Activated effector memory CD4-positive, alpha-beta T cell treated with anti-CD3 and anti-CD28 coated beads, Interleukin-2, amount 50 U/mL, for 16 hours (primary cell): ENCODE measurements around the gene BCL6.

Experiments used
- DNase-seq: peaks from one replicate; pipeline ENCODE4 v3.0.0-alpha.2; 2020

The BCL6 gene

DNA sequence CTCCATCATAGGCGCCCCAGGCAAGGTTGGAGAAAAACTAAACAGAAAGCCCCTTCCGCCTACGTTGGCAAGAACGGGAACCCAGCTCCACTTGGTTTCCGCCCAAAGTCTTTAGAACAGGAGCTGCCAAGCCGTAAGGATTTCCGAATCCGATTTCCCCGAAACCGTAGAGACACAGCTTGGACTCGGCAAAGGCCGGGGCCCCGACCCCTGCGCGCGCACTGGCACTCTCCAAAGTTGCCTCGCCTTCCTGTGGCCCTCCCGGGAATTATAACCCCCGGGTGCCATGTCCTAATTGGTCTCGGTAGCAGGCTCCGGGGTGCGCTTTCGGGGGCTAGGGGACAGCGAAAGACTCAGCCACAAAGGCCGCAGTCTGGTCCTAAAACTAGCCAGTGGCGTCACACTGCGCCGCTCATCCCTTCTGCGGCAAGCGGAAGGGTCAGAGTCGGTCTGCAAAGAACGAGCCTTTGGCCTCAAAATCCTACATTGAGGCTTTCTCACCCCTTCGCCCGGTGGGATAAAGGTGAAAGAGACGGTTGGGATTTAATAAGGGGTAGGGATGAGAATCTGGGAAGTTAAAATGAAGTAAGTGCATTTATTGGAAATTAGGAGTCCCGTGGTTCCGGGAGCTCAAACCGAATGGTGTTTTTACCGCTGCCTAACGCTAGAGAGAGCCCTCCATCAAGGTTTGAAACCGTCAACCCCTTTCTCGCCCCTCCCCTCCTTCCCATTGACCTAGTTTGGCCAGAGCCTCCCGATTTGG is 6.8 kb downstream of the BCL6 start:
- DNase-seq = peak; percentile 87

- no peak for DNase-seq
Observed at GRCh38 chr3:187738071-187738330, 7.3 kb downstream of the BCL6 start.

GRCh38 chr3:187737368-187738070 is 7.7 kb downstream of the BCL6 start:
- peak; percentile 86 for DNase-seq

DNA sequence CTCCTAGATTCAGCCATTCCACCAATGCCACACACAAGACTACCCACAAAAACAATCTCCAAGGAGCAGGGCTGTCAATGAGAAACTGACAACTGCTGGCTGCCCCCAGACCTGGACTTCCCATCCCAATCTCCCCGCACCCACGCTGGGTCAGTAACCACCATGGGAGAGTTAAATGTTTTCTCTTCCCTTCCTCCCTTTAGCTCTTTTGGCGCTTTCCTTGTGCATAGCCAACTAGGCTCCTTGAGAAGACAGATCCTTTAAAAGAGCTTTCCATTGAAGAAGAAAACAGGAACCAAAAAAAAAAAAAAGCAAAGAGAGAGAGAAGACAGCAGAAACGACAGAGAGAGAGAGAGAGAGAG is 8.3 kb downstream of the BCL6 start:
- no peak for DNase-seq

DNA sequence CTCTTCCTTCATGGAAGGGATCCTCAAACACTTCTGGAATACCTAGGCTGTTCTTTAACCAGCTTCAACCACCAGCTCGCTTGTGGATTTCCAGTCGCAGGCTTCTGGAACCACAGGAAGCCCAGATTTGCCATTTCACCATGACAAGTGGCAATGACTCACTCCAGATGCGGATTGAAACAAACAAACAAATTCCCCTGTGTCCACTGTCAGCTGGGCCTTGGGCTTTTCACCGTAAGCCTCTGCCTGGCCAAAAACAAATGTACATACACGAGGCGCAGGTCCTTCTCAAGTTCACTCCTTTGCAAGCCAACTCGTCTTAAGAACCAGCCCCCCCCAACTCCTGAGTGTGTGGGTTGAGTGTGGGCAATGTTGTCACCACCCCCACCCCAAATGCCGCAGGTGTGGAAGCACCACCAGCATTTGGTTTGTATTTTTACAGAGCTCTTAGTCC is 8.8 kb downstream of the BCL6 start:
- DNase-seq = no peak

GRCh38 chr3:187735837-187736236 is 9.4 kb downstream of the BCL6 start:
- DNase-seq = no peak

DNA sequence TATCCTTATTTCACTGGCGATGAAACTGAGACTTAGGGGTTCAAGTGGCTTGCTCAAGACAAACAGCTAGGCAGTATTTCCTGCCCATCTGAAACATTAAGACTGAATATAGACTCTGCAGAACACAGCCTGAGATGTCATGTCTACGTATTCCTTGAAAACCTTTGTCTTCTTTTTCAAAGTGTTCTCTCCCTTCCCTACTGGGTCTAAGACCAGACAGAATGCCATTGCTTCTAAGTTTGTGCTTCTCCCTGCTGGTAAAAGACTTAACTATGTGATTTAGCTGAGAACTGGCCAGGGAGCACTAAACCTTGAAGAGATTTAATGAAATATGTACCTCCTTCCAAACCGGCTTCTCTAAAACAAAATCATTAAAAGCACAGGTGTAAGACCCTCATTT is 9.9 kb downstream of the BCL6 start:
- DNase-seq = no peak

DNA sequence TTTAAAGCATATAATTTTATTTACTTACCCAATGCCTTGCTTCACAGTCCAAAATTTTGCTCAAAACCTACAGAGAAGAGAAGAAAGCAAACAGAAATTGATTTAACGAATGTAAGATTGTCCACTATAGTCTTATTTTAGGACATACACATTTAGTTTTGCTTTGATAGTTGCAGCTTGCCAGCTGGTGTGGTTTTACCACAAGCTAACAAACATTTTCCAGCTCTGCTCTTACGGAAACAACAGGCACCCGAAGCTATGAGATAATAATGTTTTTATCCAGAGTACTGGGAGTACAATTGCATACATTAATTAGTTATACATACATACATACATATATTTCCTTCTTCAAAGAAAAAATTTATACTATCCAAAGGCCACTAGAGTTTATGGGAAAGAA is 10.4 kb downstream of the BCL6 start:
- no peak for DNase-seq

DNA sequence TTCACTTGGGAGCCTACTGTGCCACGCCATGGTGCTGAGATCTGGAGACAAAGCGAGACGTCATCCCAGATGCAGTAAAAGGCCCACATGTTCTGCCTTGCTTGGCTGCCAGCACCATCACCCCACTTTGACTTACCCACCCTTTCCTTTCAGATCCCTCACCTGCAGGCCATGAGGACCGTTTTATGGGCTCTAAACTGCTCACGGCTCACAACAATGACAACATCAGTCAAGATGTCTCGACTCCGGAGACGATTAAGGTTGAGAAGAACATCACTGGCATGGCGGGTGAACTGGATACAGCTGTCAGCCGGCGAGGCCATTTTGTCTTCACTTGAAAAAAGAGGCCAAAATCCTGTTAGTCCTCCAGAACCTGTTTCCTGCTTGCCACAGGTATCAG is 11.9 kb downstream of the BCL6 start:
- DNase-seq = no peak

DNA sequence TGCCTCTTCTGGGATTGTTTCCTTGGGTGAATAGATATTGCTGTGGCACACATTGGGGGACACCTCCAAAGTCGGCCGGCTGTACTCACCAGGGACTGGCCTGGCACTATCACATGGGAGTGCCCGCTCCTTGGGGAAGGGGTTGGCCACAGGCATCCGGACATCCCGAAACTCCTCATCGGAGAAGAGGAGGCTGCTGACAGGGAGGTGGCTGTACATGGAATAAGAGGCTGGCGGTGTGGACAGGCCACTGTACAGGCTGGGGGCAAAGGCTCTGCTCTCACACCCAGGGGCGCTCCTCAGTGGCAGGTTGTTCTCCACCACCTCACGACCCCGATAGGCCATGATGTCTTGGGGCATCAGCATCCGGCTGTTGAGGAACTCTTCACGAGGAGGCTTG is 15.7 kb downstream of the BCL6 start:
- no peak for DNase-seq

DNA sequence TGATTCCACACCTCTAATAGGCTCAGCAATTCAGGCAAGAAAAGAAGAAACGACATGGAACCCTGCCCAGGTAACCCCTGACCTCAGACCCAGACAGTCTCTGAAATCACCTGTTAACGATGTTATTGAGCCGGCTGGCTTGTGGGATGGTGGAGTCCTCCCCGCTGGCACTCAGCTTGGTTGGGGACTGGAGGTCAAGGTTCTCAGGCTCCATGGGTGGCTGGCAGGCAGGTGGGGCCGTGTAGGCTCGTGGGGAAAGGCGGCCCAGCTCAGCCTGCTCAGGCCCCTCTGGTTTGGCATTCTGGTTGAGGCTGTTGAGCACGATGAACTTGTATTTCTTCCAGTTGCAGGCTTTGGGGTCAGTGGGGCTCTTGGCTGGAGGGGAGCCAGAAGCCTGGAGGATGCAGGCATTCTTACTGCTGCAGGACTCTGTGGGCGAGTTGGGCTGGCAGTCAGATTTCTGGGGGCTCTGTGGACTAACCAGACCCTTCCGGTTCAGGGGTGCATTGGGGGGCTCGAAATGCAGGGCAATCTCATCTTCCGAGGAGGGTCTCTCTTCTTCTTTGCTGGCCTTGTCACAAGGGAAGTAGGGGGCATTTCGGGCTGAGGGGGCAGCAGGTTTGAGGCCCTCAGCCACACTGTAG is 16.2 kb downstream of the BCL6 start:
- DNase-seq = no peak

DNA sequence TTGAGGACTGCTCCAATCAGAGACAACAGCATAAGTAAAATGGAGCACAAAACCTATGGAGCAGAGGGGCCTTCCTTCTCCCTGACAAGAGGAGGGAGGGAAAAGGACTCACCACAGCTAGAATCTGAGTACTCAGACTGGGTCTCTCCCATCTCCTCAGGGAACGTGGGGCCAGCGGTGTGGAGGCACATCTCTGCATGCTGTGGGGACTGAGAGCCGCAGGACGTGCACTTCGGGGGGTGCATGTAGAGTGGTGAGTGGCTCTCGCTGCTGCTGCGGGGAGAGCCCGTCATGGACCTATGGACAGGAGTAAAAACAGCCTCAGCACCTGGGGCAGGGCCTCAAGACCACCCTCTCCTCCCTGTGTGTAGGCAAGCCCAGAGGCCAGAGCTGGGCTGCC is 17.0 kb downstream of the BCL6 start:
- DNase-seq = no peak

DNA sequence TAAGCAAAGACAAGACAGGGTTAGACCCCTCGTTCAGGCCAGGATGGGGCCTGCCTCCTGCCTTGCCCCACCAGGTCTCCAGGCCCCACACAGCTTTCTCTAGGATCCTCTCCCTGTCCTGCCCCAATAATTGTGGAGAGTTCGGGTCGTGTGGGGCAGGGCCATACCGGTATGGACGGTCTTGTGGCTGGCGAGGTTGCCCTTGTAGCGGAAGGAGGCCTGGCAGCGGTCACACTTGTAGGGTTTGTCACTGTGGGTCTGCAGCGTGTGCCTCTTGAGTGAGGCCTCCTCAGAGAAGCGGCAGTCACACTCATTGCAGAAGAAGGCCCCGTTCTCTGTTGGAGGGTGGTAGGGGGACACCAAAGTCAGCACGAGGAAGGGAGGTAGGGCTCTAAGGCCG is 18.7 kb downstream of the BCL6 start:
- DNase-seq = no peak

DNA sequence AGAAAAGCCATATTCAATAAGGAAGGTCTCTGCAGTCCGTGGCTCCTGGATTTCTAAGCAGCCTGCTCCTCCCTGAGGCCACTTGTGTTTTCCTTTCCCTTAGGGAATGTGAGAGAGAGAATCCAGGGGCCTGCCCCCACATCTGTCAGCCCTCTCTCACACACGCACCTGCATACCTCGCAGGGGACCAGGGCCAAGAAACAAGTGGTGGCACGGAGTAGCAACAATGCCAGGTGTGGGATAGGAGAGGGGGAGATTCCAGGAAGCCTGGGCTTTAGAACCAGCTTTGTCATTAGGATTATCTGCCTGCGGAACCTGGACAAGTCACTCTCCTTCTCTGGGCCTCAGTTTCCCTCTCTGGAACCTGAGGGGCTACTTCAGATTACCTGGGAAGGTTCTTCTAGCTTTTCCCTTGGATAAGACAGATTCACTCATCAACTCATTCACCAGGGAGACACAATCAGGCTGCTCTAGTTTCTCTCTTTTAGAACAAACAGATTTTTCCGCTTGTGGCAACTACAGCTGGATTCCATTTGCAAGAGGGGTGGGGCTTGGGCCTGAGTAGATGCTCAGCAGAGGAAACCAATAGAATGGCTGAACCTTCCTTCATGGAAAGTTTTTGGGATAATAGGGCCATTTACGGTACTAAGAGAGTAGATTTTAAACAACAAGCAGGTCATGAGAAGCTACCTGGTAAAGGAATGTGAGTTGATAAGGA is 19.5 kb downstream of the BCL6 start:
- DNase-seq = no peak

DNA sequence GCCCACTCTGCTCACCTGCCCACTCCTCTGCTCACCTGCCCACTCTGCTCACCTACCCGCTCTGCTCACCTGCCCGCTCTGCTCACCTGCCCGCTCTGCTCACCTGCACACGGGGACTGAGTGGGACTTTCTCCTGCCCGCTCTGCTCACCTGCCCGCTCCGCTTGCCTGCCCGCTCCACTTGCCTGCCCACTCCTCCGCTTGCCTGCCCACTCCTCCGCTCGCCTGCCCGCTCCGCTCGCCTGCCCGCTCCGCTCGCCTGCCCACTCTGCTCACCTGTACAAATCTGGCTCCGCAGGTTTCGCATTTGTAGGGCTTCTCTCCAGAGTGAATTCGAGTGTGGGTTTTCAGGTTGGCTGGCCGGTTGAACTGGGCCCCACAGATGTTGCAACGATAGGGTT is 20.0 kb downstream of the BCL6 start:
- DNase-seq = no peak

DNA sequence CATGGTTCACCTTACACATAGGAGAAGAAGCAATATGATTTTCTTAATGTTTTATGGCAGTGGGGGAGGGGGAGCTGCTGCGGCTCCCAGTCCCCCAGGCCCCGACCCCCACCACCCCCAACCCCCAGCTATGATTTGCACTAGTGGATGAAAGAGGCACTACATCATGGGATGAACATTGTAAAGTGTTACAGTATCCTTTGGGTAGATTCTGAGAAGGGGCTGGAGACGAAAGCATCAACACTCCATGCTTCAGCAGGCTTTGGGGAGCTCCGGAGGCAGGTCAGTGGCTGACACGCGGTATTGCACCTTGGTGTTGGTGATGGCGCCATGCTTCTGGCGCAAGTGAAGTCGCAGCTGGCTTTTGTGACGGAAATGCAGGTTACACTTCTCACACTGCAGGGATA is 23.1 kb downstream of the BCL6 start:
- DNase-seq = no peak

- no peak for DNase-seq
Observed at GRCh38 chr3:187721055-187721454, 24.2 kb downstream of the BCL6 start.

GRCh38 chr3:187720337-187720670 is 25.0 kb downstream of the BCL6 start:
- no peak for DNase-seq

DNA sequence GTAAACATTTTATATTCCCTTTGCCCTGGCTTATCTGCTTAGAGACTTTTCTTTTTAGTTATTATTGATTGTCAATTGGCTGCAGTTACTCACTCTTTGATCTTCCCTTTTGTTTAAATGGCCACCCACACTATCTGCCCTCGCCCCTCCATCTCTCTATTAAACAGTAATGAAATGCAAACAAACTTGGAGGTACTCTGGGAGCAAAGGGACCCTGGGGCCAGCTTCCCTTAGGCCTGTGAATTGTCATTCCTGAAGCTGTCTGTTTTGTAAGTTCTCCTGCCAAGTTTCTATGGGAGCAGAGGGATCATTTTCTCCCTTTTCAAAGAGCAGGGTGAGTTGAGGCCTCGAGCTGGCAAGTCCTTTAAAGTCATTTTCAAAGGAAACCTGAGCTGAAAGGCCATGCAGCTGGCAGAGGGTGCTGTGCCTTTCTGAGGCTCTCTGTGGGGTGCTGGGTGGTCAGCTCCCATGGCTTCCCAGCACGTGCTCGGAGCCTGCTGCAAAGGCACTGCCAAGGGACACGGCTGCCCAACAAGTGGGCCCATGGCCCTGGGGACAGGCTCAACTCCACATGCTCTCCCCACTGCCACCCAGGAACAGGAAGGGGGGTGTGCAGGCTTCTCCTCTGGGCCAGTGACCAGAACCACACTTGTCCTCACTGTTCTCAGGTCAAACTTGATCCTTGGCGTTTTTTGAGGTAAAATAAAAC is 25.5 kb downstream of the BCL6 start:
- no peak for DNase-seq

DNA sequence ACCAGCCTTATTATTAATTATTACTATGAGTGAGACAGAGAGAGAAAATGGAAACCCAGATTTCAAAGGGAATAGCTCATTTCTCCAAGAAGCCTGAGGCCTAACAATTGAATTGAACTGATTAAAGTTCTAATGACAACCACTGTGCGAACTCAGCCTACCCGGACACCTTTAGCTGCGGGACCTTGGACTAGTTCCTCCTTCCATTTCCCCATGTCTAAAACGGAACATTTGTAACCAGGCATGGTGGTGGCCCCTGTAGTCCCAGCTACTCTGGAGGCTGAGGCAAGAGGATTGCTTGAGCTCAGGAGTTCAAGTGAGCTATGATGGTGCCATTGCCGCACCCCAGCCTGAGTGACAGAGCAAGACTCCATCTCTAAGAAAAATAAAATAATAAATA is 26.5 kb downstream of the BCL6 start:
- DNase-seq = no peak

GRCh38 chr3:187717572-187717971 is 27.7 kb downstream of the BCL6 start:
- DNase-seq = no peak

GRCh38 chr3:187714404-187714979 is 30.8 kb downstream of the BCL6 start:
- DNase-seq = peak; percentile 84

DNA sequence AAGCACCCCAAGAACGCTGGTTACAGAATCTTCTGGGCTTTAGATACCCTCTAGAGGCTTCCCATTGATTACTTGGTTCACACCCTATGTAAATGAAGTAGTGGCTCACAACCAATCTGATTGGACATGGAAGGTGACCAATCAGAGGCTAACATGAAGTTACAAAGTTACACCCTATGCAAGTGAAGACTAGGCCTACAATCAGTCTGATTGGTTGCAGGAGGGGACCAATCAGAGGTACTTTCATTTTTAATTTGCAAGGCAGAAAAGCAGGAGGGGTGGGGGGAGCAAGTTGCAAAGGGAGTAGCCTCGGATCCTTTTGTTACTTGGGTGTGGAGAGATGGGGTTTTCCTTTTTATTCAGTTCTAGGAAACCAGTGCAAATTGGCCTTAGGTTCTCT is 31.8 kb downstream of the BCL6 start:
- no peak for DNase-seq
